OCI-M2 (cell line): ENCODE measurements around the gene RNF114.
"Not testable (repeated sequence)": the region's sequence is repeated elsewhere in the genome, so short reads cannot be mapped to it uniquely, and the experiment has no call there.

Experiments
- DNase-seq: peaks from one replicate; lab custom pipeline; 2025; ENCODE audit not compliant: unreplicated experiment; lab: John Stamatoyannopoulos, UW

The RNF114 gene

DNA sequence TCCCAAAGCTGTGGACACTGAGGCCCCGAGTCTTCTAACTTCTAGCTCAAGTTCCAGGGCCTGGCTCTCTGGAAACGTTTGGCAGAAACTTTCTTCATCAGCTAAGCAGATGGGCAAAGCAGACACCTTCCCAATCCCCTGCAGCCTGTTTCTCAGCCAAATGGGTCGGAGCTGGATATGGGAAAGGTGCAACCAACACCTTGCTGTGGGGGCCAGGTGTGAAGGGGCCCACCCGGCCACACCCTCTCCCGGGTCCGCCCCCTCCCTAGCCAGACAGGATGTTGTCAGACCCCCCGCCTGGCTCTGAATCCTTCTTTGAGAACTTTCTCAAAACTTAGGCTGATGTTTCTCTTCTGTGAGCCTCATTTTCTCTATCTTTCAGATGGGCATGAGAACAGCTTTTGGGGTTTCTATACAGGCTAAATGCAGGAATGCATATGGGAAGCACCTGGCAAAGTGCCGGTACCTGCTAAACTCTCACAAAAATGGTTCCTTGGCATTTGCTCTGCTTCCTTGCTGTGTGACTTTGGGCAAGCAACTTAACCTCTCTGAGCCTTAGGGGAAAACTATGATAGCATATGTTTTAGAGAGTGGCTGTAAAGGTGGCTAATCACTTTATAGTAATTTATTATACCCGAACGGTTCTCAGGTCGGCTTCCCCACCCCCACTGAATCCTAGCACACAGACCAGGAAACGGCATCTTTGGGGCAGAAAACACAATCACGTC lies 48.4 kb downstream of the RNF114 start:
- DNase-seq: no peak

GRCh38 chr20:49985157-49985556 lies 49.0 kb downstream of the RNF114 start:
- DNase-seq: no peak

GRCh38 chr20:49985617-49986016 lies 49.4 kb downstream of the RNF114 start:
- no peak for DNase-seq

DNA sequence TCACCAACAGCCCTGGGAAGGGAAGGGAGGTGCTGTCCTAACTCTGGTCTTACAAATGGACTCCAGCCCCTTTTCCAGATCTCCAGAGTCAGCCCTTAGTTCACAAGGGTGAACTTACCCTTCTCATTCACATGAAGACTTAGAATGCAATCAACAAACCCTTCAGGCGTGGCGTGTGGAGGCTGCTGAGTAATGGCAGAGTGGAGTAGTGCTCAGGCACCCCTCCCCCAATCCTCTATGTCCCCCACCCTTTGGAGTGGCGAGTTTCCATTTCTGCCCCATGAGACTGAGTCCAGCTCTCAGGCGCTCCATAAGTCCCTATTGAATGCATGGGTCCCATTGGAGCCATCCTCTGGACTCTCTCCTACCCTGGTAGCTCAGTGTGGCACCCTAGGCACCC lies 49.9 kb downstream of the RNF114 start:
- DNase-seq: no peak

DNA sequence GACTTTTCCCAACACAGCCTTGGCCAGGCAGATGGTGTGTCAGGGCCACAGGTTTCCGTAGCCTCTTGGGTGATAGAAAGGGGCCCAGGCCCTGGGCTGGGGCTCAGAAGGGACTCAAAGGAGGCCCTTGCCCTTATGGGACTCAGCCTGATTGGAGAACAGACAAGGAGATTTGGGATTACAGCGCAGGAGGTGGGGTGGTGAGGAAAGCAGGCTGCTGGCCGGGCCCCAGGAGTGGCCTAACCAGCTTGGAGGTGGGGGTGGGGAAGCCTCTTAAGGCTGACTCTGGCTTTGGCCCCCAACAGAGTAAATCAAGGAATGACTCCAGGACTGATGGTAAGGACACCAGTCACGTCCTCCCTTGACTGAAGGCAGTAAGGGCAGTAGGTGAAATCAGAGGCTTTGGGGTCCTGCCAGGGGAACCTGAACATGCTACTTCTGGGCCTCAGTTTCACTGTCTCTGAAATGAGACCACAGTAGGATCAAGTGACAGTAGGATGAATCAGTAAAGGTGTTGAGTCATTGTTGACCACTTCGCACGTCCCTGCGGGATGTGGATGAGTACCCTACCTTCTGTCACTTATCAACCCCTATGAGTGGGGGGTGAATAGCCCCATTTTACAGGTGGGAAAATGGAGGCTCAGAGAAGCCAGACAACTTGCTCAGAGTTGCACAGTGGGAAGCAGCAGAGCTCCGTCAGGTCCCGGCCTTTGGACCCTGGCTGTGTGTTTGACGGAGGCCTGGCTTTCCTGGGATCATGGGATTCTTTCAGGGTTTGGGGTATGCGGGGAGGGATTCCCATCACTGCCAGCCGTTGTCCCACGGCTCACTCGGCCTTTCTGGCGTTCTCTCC lies 51.0 kb downstream of the RNF114 start:
- DNase-seq: no peak

- DNase-seq: no peak
Observed at GRCh38 chr20:49987868-49988690, 51.9 kb downstream of the RNF114 start.

GRCh38 chr20:49989234-49990065 lies 53.3 kb downstream of the RNF114 start:
- DNase-seq: no peak

- DNase-seq: no peak
Observed at GRCh38 chr20:49990271-49990720, 54.1 kb downstream of the RNF114 start.

DNA sequence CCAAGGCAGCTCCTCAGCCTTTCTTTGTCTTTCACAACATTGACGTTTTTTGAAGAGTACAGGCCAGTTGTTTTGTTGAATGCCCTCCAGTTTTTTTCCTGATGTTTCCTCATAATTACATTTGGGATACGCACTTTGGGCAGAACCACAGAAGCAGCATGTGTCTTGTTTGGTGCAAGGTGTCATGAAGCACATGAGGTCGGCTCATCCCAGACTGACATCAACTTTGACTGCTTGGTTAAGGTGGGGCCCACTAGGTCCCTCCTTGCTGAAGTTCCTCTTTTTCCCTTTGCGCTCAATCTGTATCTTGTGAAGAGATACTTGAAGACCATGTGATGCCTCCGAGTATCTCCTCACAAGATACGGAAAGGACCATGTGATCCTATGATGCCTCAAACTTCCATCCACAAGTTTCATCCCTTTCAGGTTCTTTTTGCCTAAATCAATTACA lies 57.1 kb downstream of the RNF114 start:
- DNase-seq: peak; percentile 37

GRCh38 chr20:49995586-49995985 lies 59.4 kb downstream of the RNF114 start:
- DNase-seq: no peak

GRCh38 chr20:49998478-49999188 lies 62.4 kb downstream of the RNF114 start:
- DNase-seq: not testable (repeated sequence)

- DNase-seq: no peak
Observed at GRCh38 chr20:49999329-49999728, 63.1 kb downstream of the RNF114 start.

DNA sequence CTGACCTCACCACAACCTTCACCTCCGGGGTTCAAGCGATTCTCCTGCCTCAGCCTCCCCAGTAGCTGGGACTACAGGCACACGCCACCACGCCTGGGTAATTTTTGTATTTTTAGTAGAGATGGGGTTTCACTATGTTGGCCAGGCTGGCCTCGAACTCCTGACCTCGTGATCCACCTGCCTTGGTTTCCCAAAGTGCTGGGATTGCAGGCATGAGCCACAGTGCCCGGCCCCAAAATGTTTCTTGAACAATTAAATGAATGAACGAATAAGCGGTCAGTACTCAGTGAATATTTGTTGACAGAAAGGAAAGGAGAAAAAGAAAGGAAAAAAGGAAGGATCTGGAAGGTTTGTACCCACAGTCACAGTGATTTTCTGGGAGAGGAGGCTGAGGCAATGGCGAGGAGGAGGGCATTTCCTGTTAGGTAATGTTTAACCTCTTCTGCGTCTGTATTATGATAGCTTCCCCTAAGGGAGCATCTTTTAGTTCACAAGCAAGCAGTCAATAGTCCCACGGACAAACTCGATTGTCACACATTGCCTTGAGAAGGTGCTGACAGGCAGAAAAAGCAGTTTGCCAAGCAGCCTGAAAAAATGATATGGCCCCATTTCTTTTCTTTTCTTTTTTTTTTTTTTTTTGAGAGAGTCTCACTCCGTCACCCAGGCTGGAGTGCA lies 64.5 kb downstream of the RNF114 start:
- not testable (repeated sequence) for DNase-seq

- no peak for DNase-seq
Observed at GRCh38 chr20:50001784-50002311, 65.7 kb downstream of the RNF114 start.

DNA sequence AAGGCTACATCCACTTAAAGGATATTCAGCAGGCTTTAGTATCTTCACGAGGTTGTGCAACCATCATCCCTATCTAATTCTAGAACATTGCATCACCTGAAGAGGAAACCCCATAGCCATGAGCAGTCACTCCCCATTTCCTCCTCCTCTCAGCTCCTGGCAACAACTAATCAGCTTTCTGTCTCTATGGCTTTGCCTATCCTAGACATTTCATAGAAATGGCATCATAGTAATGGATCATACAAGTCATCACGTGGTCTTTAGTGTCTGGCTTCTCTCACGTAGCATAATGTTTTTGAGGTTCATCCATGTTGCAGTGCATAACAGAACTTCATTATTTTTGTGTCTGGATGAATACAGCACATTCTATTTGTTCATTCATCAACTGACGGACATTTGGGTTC lies 67.1 kb downstream of the RNF114 start:
- no peak for DNase-seq
